ENCODE measurements around the gene PIEZO1. TPM values are rescaled to one million over a fixed set of nuclear protein-coding genes. Genes with fewer than 3 reads are reported as not detected.

The PIEZO1 gene
- total and polyA plus RNA-seq, 9 of the 15 experiments (the other 6 are each of a cell fraction or from before 2014, with no cell fraction given): 3.6 to 432 (median 131) TPM

GRCh38 chr16:88780142-88781062 is 4.6 kb downstream of the PIEZO1 start (continued):
- TF ChIP-seq FOXP4 (CRISPR knock-in tag; IDR thresholded peaks at IDR 0.05; ENCODE audit: borderline replicate concordance) (peak; percentile 43; the same call in 1 of the 2 replicates), DPF2 (IDR thresholded peaks at IDR 0.05) (peak; percentile 17; the same call in 1 of the 2 replicates), ZNF766 (CRISPR knock-in tag; conservative IDR thresholded peaks at IDR 0.05) (0 out of 2 replicates have a peak, but pooled peaks have one; percentile 30), PHB2 (IDR thresholded peaks at IDR 0.05; ENCODE audit: low read depth) (no peak), ZNF696 (CRISPR knock-in tag; conservative IDR thresholded peaks at IDR 0.05) (no peak), NR2C2 (CRISPR knock-in tag; IDR thresholded peaks at IDR 0.05) (no peak), NR2C2 (tag; IDR thresholded peaks at IDR 0.05) (peak; percentile 77), MEIS2 (IDR thresholded peaks at IDR 0.05; ENCODE audit: partially characterized antibody) (no peak), ZBTB40 (IDR thresholded peaks at IDR 0.05) (0 out of 2 replicates have a peak, but pooled peaks have one; percentile 36), ZBTB40 (CRISPR knock-in tag; IDR thresholded peaks at IDR 0.05) (no peak), SMAD1 (IDR thresholded peaks at IDR 0.05; ENCODE audit: low read depth, low read length, partially characterized antibody) (peak; percentile 20), ZBTB43 (CRISPR knock-in tag; IDR thresholded peaks at IDR 0.05) (peak; percentile 57; the same call in 1 of the 2 replicates), SP2 (IDR thresholded peaks at IDR 0.05; ENCODE audit: extremely low read depth, low read depth, low read length, poor library complexity, severe bottlenecking) (no peak), PML (IDR thresholded peaks at IDR 0.05; ENCODE audit: low read length) (no peak), MTA1 (IDR thresholded peaks at IDR 0.05; ENCODE audit: borderline replicate concordance) (no peak)
